Measurements from ENCODE around the gene PCMT1. TPM values are rescaled to one million over a fixed set of nuclear protein-coding genes. Genes with fewer than 3 reads are reported as not detected.

PCMT1 gene
- total RNA-seq, 1 experiment from 2014 or later: 118 TPM

- ChIA-PET POLR2A (no interaction called here), CTCF (no interaction called here)
- no peaks in the 10 kb centered on the region for H3K4me1 Mint-ChIP-seq (ENCODE audit: low read depth, unreplicated experiment)
- no peak for DNase-seq
- no TSS peak for BruUV-seq (replicated peaks)
- Histone ChIP-seq H3K4me1 (no peaks in the 10 kb centered on the region), H3K9me3 (no peaks in the 10 kb centered on the region; the same call in 1 of the 2 replicates), H3K36me3 (ENCODE audit: control insufficient read depth, insufficient read depth, low read length) (no peaks in the 10 kb centered on the region), H3K27me3 (replicated peaks; ENCODE audit: control insufficient read depth, insufficient read depth, low read length) (no peaks in the 10 kb centered on the region), H3K4me3 (ENCODE audit: low read depth, low read length) (no peak overlapping the region)
- H3K27ac Mint-ChIP-seq (ENCODE audit: unreplicated experiment): no peak overlapping the region
- peaks cover 71% of the 10 kb centered on the region for H3K36me3 Mint-ChIP-seq (ENCODE audit: insufficient read depth, unreplicated experiment)
- intact Hi-C loops (cut with micrococcal nuclease; ENCODE audit: unreplicated experiment): no loop called here
- no peaks in the 10 kb centered on the region for H3K27me3 Mint-ChIP-seq (ENCODE audit: insufficient read depth, unreplicated experiment)
- H3K9me3 Mint-ChIP-seq (ENCODE audit: unreplicated experiment): peaks cover 9% of the 10 kb centered on the region
- no peak for TF ChIP-seq CTCF (IDR thresholded peaks at IDR 0.05; ENCODE audit: insufficient read depth in 1 of 2, low read depth in 1 of 2, low read length in 1 of 2, severe bottlenecking in 1 of 2, unreplicated experiment in 1 of 2)
- no peak overlapping the region for H3K4me3 Mint-ChIP-seq (ENCODE audit: unreplicated experiment)
Measured at GRCh38 chr6:149771185-149771584, 21.6 kb downstream of the PCMT1 start.

- no TSS peak for BruUV-seq (replicated peaks)
- TF ChIP-seq CTCF (IDR thresholded peaks at IDR 0.05; ENCODE audit: insufficient read depth in 1 of 2, low read depth in 1 of 2, low read length in 1 of 2, severe bottlenecking in 1 of 2, unreplicated experiment in 1 of 2): no peak
- intact Hi-C loops (cut with micrococcal nuclease; ENCODE audit: unreplicated experiment): no loop called here
- no peak overlapping the region for H3K4me3 ChIP-seq (ENCODE audit: low read depth, low read length)
- Mint-ChIP-seq H3K9me3 (ENCODE audit: unreplicated experiment) (peaks cover 2% of the 10 kb centered on the region), H3K27ac (ENCODE audit: unreplicated experiment) (no peak overlapping the region), H3K4me1 (ENCODE audit: low read depth, unreplicated experiment) (no peaks in the 10 kb centered on the region), H3K36me3 (ENCODE audit: insufficient read depth, unreplicated experiment) (peaks cover 68% of the 10 kb centered on the region), H3K4me3 (ENCODE audit: unreplicated experiment) (no peak overlapping the region), H3K27me3 (ENCODE audit: insufficient read depth, unreplicated experiment) (no peaks in the 10 kb centered on the region)
- POLR2A ChIA-PET: no interaction called here
- H3K9me3 ChIP-seq: no peaks in the 10 kb centered on the region; the same call in 1 of the 2 replicates
- no peaks in the 10 kb centered on the region for H3K4me1 ChIP-seq
- CTCF ChIA-PET: no interaction called here
- H3K27me3 ChIP-seq (replicated peaks; ENCODE audit: control insufficient read depth, insufficient read depth, low read length): no peaks in the 10 kb centered on the region
- DNase-seq: no peak
- H3K36me3 ChIP-seq (ENCODE audit: control insufficient read depth, insufficient read depth, low read length): no peaks in the 10 kb centered on the region
Measured at GRCh38 chr6:149771925-149772324, 22.4 kb downstream of the PCMT1 start.

- H3K9me3 Mint-ChIP-seq (ENCODE audit: unreplicated experiment): no peaks in the 10 kb centered on the region
- H3K27me3 ChIP-seq (replicated peaks; ENCODE audit: control insufficient read depth, insufficient read depth, low read length): no peaks in the 10 kb centered on the region
- H3K4me1 Mint-ChIP-seq (ENCODE audit: low read depth, unreplicated experiment): peaks cover 6% of the 10 kb centered on the region
- TF ChIP-seq CTCF (IDR thresholded peaks at IDR 0.05; ENCODE audit: insufficient read depth in 1 of 2, low read depth in 1 of 2, low read length in 1 of 2, severe bottlenecking in 1 of 2, unreplicated experiment in 1 of 2): no peak
- no peak overlapping the region for H3K4me3 ChIP-seq (ENCODE audit: low read depth, low read length)
- no peak for DNase-seq
- H3K4me1 ChIP-seq: no peaks in the 10 kb centered on the region; the same call in 1 of the 2 replicates
- H3K27me3 Mint-ChIP-seq (ENCODE audit: insufficient read depth, unreplicated experiment): no peaks in the 10 kb centered on the region
- CTCF ChIA-PET: no interaction called here
- no peak overlapping the region for H3K27ac Mint-ChIP-seq (ENCODE audit: unreplicated experiment)
- H3K36me3 Mint-ChIP-seq (ENCODE audit: insufficient read depth, unreplicated experiment): peaks cover 52% of the 10 kb centered on the region
- intact Hi-C loops (cut with micrococcal nuclease; ENCODE audit: unreplicated experiment): no loop called here
- POLR2A ChIA-PET: no interaction called here
- H3K9me3 ChIP-seq: no peaks in the 10 kb centered on the region; the same call in 1 of the 2 replicates
- BruUV-seq (replicated peaks): no TSS peak
- H3K4me3 Mint-ChIP-seq (ENCODE audit: unreplicated experiment): no peak overlapping the region
- no peaks in the 10 kb centered on the region for H3K36me3 ChIP-seq (ENCODE audit: control insufficient read depth, insufficient read depth, low read length)
Measured at GRCh38 chr6:149777624-149778023, 28.1 kb downstream of the PCMT1 start.

Measured in Caco-2 (cell line).